Measurements from ENCODE around the gene AACS.

AACS gene

GRCh38 chr12:125121106-125121505 lies 55.9 kb downstream of the AACS start:
- Mint-ChIP-seq H3K27ac (no peak overlapping the region), H3K4me3 (no peak overlapping the region), H3K4me1 (no peaks in the 10 kb centered on the region), H3K27me3 (no peaks in the 10 kb centered on the region), H3K36me3 (peaks cover 3% of the 10 kb centered on the region), H3K9me3 (no peaks in the 10 kb centered on the region)

- H3K4me1 Mint-ChIP-seq: no peaks in the 10 kb centered on the region
- no peaks in the 10 kb centered on the region for H3K9me3 Mint-ChIP-seq
- H3K36me3 Mint-ChIP-seq: peaks cover 3% of the 10 kb centered on the region
- no peaks in the 10 kb centered on the region for H3K27me3 Mint-ChIP-seq
- H3K4me3 Mint-ChIP-seq: no peak overlapping the region
- H3K27ac Mint-ChIP-seq: no peak overlapping the region
These were observed 57.4 kb downstream of the AACS start for GRCh38 chr12:125122668-125123067.

GRCh38 chr12:125124320-125124966 lies 59.2 kb downstream of the AACS start:
- Mint-ChIP-seq H3K4me3 (no peak overlapping the region), H3K27me3 (no peaks in the 10 kb centered on the region), H3K4me1 (no peaks in the 10 kb centered on the region), H3K9me3 (no peaks in the 10 kb centered on the region), H3K27ac (no peak overlapping the region), H3K36me3 (no peaks in the 10 kb centered on the region)

GRCh38 chr12:125125271-125125670 lies 60.0 kb downstream of the AACS start:
- Mint-ChIP-seq H3K27me3 (no peaks in the 10 kb centered on the region), H3K4me3 (no peak overlapping the region), H3K36me3 (no peaks in the 10 kb centered on the region), H3K4me1 (no peaks in the 10 kb centered on the region), H3K27ac (no peak overlapping the region), H3K9me3 (no peaks in the 10 kb centered on the region)

- peaks cover 2% of the 10 kb centered on the region for H3K36me3 Mint-ChIP-seq
- no peaks in the 10 kb centered on the region for H3K27me3 Mint-ChIP-seq
- no peaks in the 10 kb centered on the region for H3K4me1 Mint-ChIP-seq
- H3K9me3 Mint-ChIP-seq: no peaks in the 10 kb centered on the region
- H3K4me3 Mint-ChIP-seq: no peak overlapping the region
- H3K27ac Mint-ChIP-seq: no peak overlapping the region
These were observed 63.4 kb downstream of the AACS start for GRCh38 chr12:125128439-125129178.

- H3K4me1 Mint-ChIP-seq: no peaks in the 10 kb centered on the region
These were observed 63.9 kb downstream of the AACS start for GRCh38 chr12:125129179-125129571.

GRCh38 chr12:125129591-125130255 lies 64.5 kb downstream of the AACS start:
- Mint-ChIP-seq H3K4me1 (no peaks in the 10 kb centered on the region), H3K4me3 (no peak overlapping the region), H3K9me3 (no peaks in the 10 kb centered on the region), H3K27me3 (no peaks in the 10 kb centered on the region), H3K27ac (no peak overlapping the region), H3K36me3 (peaks cover 2% of the 10 kb centered on the region)

More at GRCh38 chr12:125129179-125129571, 63.9 kb downstream of the AACS start:
- no peak overlapping the region for H3K4me3 Mint-ChIP-seq
- H3K27ac Mint-ChIP-seq: no peak overlapping the region
- peaks cover 2% of the 10 kb centered on the region for H3K36me3 Mint-ChIP-seq
- H3K27me3 Mint-ChIP-seq: no peaks in the 10 kb centered on the region
- no peaks in the 10 kb centered on the region for H3K9me3 Mint-ChIP-seq

GRCh38 chr12:125131958-125132357 lies 66.7 kb downstream of the AACS start:
- Mint-ChIP-seq H3K27ac (no peak overlapping the region), H3K9me3 (no peaks in the 10 kb centered on the region), H3K27me3 (no peaks in the 10 kb centered on the region), H3K4me1 (no peaks in the 10 kb centered on the region), H3K36me3 (peaks cover 2% of the 10 kb centered on the region), H3K4me3 (no peak overlapping the region)

- H3K27ac Mint-ChIP-seq: no peak overlapping the region
- H3K36me3 Mint-ChIP-seq: peaks cover 2% of the 10 kb centered on the region
- no peak overlapping the region for H3K4me3 Mint-ChIP-seq
- H3K4me1 Mint-ChIP-seq: no peaks in the 10 kb centered on the region
- no peaks in the 10 kb centered on the region for H3K27me3 Mint-ChIP-seq
- no peaks in the 10 kb centered on the region for H3K9me3 Mint-ChIP-seq
These were observed 67.6 kb downstream of the AACS start for GRCh38 chr12:125132698-125133400.

- Mint-ChIP-seq H3K36me3 (peaks cover 3% of the 10 kb centered on the region), H3K4me3 (no peak overlapping the region), H3K27ac (no peak overlapping the region), H3K9me3 (no peaks in the 10 kb centered on the region), H3K4me1 (no peaks in the 10 kb centered on the region), H3K27me3 (no peaks in the 10 kb centered on the region)
These were observed 68.4 kb downstream of the AACS start for GRCh38 chr12:125133616-125134015.

- Mint-ChIP-seq H3K4me3 (no peak overlapping the region), H3K27me3 (no peaks in the 10 kb centered on the region), H3K36me3 (peaks cover 3% of the 10 kb centered on the region), H3K27ac (no peak overlapping the region), H3K4me1 (no peaks in the 10 kb centered on the region), H3K9me3 (no peaks in the 10 kb centered on the region)
These were observed 69.3 kb downstream of the AACS start for GRCh38 chr12:125134576-125134975.

GRCh38 chr12:125135906-125136305 lies 70.7 kb downstream of the AACS start:
- Mint-ChIP-seq H3K36me3 (peaks cover 3% of the 10 kb centered on the region), H3K9me3 (no peaks in the 10 kb centered on the region), H3K4me1 (no peaks in the 10 kb centered on the region), H3K27ac (no peak overlapping the region), H3K27me3 (no peaks in the 10 kb centered on the region), H3K4me3 (no peak overlapping the region)

- Mint-ChIP-seq H3K4me3 (no peak overlapping the region), H3K27ac (no peak overlapping the region), H3K36me3 (peaks cover 3% of the 10 kb centered on the region), H3K9me3 (no peaks in the 10 kb centered on the region), H3K4me1 (no peaks in the 10 kb centered on the region), H3K27me3 (no peaks in the 10 kb centered on the region)
These were observed 71.5 kb downstream of the AACS start for GRCh38 chr12:125136702-125137101.

GRCh38 chr12:125137766-125138344 lies 72.6 kb downstream of the AACS start:
- Mint-ChIP-seq H3K36me3 (peaks cover 1% of the 10 kb centered on the region), H3K9me3 (no peaks in the 10 kb centered on the region), H3K4me1 (no peaks in the 10 kb centered on the region), H3K27me3 (no peaks in the 10 kb centered on the region), H3K4me3 (no peak overlapping the region), H3K27ac (no peak overlapping the region)
